Activated CD8-positive, alpha-beta T cell treated with anti-CD3 and anti-CD28 coated beads for 36 hours (primary cell): ENCODE measurements around the gene DNAH3. TPM values are rescaled to one million over a fixed set of nuclear protein-coding genes. Genes with fewer than 3 reads are reported as not detected.

Experiments used
- ATAC-seq: fragments of 200-7000 bp; cut with Tn5 transposase; one replicate; pipeline ENCODE4 v1.10.0; 2021; ENCODE audit warnings: mild to moderate bottlenecking, moderate library complexity
- CTCF ChIA-PET: fragments of 350-600 bp; sonication (Branson Sonifier 250); formaldehyde crosslinking; loops from one replicate; lab custom pipeline; 2021; ENCODE audit warnings: antibody characterized with exemption; lab: Charles Lee
- POLR2A ChIA-PET: fragments of 350-600 bp; sonication (Branson Sonifier 250); formaldehyde crosslinking; loops from one replicate; lab custom pipeline; 2021; ENCODE audit warnings: antibody characterized with exemption; lab: Charles Lee
- DNase-seq: peaks from one replicate; pipeline ENCODE4 v3.0.0-alpha.2; 2020
- H3K27ac Mint-ChIP-seq: one replicate; pipeline ENCODE4 v1.8.0; 2021; ENCODE audit warnings: mild to moderate bottlenecking, mixed read lengths
- H3K27me3 Mint-ChIP-seq: one replicate; pipeline ENCODE4 v1.8.0; 2021; ENCODE audit warnings: mixed read lengths
- H3K36me3 Mint-ChIP-seq: one replicate; pipeline ENCODE4 v1.8.0; 2021; ENCODE audit warnings: low read depth, mixed read lengths
- H3K4me1 Mint-ChIP-seq: one replicate; pipeline ENCODE4 v1.8.0; 2021; ENCODE audit warnings: low read depth, mixed read lengths
- H3K4me3 Mint-ChIP-seq: one replicate; pipeline ENCODE4 v1.8.0; 2021; ENCODE audit warnings: mild to moderate bottlenecking, moderate library complexity, mixed read lengths
- H3K9me3 Mint-ChIP-seq: one replicate; pipeline ENCODE4 v1.8.0; 2021; ENCODE audit warnings: mixed read lengths
- CTCF ChIP-seq: fragments of 200-600 bp; IDR thresholded peaks from one replicate; pipeline ENCODE4 v1.8.0; 2022; ENCODE audit warnings: antibody characterized with exemption, mild to moderate bottlenecking
- intact Hi-C: fragments of 100-400 bp; cut with micrococcal nuclease; formaldehyde crosslinking; loops from one replicate; pipeline ENCODE4 v1.10.0; 2022
- total RNA-seq, 2 experiments: library from RNA; stranded (reverse); gene quantifications; one replicate each; pipeline ENCODE4 v1.2.3, GENCODE V29; 2021

DNAH3 gene
- total RNA-seq, 2 experiments from 2014 or later: 0.02 TPM; not detected in 1

DNA sequence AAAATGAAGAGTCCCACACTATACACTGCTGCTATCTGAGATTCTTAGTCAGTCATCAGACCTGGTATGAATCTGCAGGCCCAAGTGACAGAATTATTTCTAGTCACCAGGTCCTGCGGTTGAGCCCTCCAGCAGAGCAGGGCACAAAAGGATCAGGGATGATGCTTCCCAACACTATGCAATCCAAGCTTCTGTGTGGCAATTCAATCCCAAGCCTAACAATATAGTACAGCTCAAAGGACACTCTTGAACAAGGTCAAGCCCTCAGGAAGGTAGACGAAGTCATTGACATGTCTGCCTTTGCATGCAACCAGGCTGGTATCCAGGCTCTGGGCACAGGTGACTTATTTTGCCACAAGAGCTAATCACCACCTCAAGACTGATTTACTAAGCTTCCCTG lies 256.3 kb downstream of the DNAH3 start:
- TF ChIP-seq CTCF: no peak
- Mint-ChIP-seq H3K4me1 (peaks cover 27% of the 10 kb centered on the region), H3K27me3 (no peaks in the 10 kb centered on the region), H3K9me3 (no peaks in the 10 kb centered on the region), H3K27ac (no peak overlapping the region), H3K36me3 (peaks cover 21% of the 10 kb centered on the region), H3K4me3 (no peak overlapping the region)
- no peak for ATAC-seq
- DNase-seq: no peak
- ChIA-PET CTCF (no interaction called here), POLR2A (no interaction called here)
- intact Hi-C loops: no loop called here

DNA sequence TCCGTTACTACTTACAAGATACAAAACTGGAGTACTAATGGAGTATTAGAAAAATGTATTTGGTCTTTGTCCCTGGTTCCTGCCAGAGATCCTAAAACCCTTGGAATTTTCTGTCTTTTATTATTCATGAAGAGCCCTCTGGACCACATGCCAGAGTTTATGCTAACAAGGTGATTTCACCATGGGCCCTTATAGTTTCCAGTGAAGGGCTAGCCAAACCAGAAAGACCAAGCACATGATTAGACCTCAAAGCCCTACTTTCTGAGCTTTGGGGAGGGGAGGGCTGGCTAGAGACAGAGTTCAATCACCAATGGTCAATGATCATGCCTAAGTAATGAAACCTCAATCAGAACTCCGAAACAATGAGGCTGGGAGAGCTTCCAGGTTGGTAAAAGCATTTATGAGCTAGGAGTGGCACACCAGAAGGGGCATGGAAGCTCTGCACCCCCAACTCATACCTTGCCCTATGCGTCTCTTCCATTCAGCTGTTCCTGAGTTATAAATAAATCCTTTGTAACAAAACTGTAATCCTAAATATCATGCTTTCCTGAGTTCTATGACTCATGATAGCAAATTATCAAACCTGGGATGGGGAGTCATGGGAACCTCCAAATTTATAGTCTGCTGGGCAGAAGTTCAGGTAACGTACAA lies 260.9 kb downstream of the DNAH3 start:
- POLR2A ChIA-PET: no interaction called here

DNA sequence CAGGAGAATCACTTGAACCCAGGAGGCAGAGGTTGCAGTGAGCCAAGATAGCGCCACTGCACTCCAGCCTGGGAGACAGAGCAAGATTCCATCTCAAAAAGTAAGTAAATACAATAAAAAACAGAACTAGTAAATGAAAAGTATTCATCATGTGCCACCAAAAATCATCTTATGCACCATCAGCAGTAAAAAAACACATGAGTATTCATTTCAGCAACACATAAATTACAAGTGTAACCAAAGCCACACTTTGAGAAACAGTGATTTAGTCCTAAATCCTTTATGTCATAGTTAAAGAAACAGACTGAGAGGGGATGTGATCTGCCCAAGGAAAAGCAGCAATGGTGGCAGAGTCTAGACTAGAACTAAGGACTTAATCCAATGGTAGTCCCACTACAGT lies 263.4 kb downstream of the DNAH3 start:
- Mint-ChIP-seq H3K9me3 (no peaks in the 10 kb centered on the region), H3K4me3 (no peak overlapping the region), H3K4me1 (peaks cover 25% of the 10 kb centered on the region), H3K36me3 (peaks cover 15% of the 10 kb centered on the region), H3K27ac (no peak overlapping the region), H3K27me3 (no peaks in the 10 kb centered on the region)
- ChIA-PET CTCF (interaction anchor here (1.3 kb wide), 1 partner anchor 10 kb away, joined by 3 read pairs; no protein-coding TSS in a partner anchor), POLR2A (interaction anchor here (1.6 kb wide), 1 partner anchor 12 kb away, joined by 4 read pairs; no protein-coding TSS in a partner anchor)
- intact Hi-C loops: no loop called here
- ATAC-seq (no peak), DNase-seq (no peak)
- no peak for TF ChIP-seq CTCF

More for the DNA sequence above, 260.9 kb downstream of the DNAH3 start:
- Mint-ChIP-seq H3K4me1 (peaks cover 15% of the 10 kb centered on the region), H3K27ac (no peak overlapping the region), H3K4me3 (no peak overlapping the region), H3K27me3 (no peaks in the 10 kb centered on the region), H3K9me3 (no peaks in the 10 kb centered on the region), H3K36me3 (peaks cover 9% of the 10 kb centered on the region)
- no peak for TF ChIP-seq CTCF
- CTCF ChIA-PET: no interaction called here
- intact Hi-C loops: no loop called here
- DNase-seq: no peak
- ATAC-seq: no peak

DNA sequence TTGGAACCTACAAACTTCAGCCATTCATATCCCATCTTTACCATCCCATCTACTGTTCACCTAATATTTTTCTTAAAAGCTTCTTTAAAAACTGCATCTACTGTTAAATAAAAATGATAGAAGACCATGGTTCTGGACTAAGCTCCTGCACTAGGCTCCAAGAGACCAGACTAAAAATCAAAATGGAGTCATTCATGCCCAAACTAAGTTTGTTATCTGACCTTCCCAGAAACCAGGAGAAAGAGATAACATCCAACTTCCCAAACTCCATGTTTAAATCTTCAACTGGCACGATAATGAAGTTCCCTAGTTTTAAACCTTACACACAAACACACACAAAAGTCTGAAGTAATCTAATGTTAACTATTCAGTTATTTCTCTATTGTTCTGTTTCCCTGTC lies 264.3 kb downstream of the DNAH3 start:
- ATAC-seq (no peak), DNase-seq (no peak)
- POLR2A ChIA-PET: interaction anchor here (1.0 kb wide), 1 partner anchor 14 kb away, joined by 3 read pairs; the partner anchor contains the start of genes DCUN1D3 and LYRM1
- no peak for TF ChIP-seq CTCF
- intact Hi-C loops: no loop called here
- H3K27me3 Mint-ChIP-seq: no peaks in the 10 kb centered on the region
- peaks cover 17% of the 10 kb centered on the region for H3K36me3 Mint-ChIP-seq
- H3K27ac Mint-ChIP-seq: no peak overlapping the region
- no peaks in the 10 kb centered on the region for H3K9me3 Mint-ChIP-seq
- no peak overlapping the region for H3K4me3 Mint-ChIP-seq
- peaks cover 25% of the 10 kb centered on the region for H3K4me1 Mint-ChIP-seq
- CTCF ChIA-PET: interaction anchor here (1.3 kb wide), 1 partner anchor 11 kb away, joined by 3 read pairs; no protein-coding TSS in a partner anchor

DNA sequence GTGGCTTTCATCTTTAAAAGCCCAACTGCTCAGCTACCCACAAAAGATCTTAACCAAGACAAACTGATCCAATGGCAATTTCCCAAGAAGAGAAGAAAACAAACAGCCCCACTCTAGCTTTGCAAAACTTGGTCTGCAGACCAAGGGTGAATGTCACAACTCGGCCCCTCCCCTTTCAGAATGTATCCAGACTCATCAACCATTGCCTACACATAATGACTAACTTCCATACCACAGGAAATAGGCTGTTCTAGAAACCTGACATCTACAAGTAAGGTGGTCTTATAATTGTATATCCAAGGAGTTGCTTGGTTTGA lies 266.4 kb downstream of the DNAH3 start:
- Mint-ChIP-seq H3K4me1 (peaks cover 34% of the 10 kb centered on the region), H3K9me3 (no peaks in the 10 kb centered on the region), H3K4me3 (no peak overlapping the region), H3K27me3 (no peaks in the 10 kb centered on the region), H3K36me3 (peaks cover 16% of the 10 kb centered on the region), H3K27ac (no peak overlapping the region)
- ChIA-PET CTCF (interaction anchor here (1.8 to 2.3 kb wide), 2 partner anchors 10 to 34 kb away, joined by 8 to 9 read pairs; no protein-coding TSS in a partner anchor), POLR2A (interaction anchor here (1.1 kb wide), 1 partner anchor 16 kb away, joined by 5 read pairs; the partner anchor contains the start of genes DCUN1D3 and LYRM1)
- DNase-seq: peak; percentile 41
- intact Hi-C loops: no loop called here
- TF ChIP-seq CTCF: no peak
- peak; percentile 83 for ATAC-seq
